GM13977 (cell line): ENCODE data around the gene USP14.

Experiments used
- DNase-seq: peaks from one replicate; pipeline ENCODE4 v3.0.0; 2012; ENCODE audit warnings: low spot score
- CTCF ChIP-seq: IDR thresholded peaks from 2 replicates; pipeline ENCODE4 v1.5.1; 2012; ENCODE audit warnings: mild to moderate bottlenecking, control low read depth; ENCODE audit not compliant: insufficient read depth; ENCODE audit errors: extremely low read depth, missing control alignments
- in situ Hi-C: fragments of 300-500 bp; cut with MboI; formaldehyde crosslinking; loops from one replicate; pipeline ENCODE4 v1.12.0; 2022; ENCODE audit warnings: low sequenced_read_pairs, low pct_unique_long_range_greater_than_20kb, mixed read lengths, inconsistent platforms; ENCODE audit not compliant: unreplicated experiment

Gene USP14

GRCh38 chr18:179499-179898, 21.1 kb downstream of the USP14 start:
- DNase-seq: no peak
- no peak for TF ChIP-seq CTCF
- in situ Hi-C loops: no loop called here

GRCh38 chr18:181711-182110, 23.4 kb downstream of the USP14 start:
- TF ChIP-seq CTCF: no peak
- in situ Hi-C loops: no loop called here
- DNase-seq: no peak

DNA sequence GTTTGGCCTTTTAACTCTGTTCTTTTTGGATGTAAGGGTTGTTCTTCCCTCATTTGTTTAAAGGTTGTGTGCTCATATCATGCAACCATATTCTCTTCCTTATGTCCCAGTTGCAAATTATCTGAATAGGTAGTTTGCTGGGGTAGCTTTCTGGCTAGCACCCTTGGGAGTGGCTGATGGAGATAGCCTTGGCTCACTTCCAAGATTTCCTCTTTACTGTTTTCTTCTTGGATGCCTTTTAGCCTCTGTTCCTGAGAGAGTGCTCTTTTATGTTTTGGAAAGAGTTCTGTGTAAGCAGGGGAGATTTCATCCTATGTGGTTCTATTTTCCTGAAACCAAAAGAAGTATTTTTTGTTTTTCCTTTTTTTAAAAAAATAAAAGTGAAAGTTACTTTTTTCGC, 25.4 kb downstream of the USP14 start:
- DNase-seq: no peak
- TF ChIP-seq CTCF: no peak
- in situ Hi-C loops: no loop called here

GRCh38 chr18:189254-189653, 30.9 kb downstream of the USP14 start:
- in situ Hi-C loops: no loop called here
- no peak for DNase-seq
- no peak for TF ChIP-seq CTCF

DNA sequence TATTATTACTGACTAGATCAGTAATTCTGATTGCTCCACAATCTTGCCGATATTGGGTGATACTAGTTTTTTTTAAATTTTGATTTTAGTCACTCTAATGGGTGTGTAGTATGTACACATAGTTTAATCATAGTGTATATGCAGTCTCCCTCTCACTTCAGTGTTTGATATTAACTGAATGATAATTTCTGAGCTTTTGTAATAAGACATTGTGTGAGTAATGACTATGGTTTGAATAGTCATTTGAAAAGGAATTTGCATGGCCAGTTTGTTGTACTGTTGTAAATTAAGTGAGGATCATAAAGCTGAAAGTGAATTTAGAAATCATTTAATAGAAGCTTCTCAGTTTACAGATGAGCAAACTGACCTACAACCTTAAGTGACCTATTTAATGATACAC, 33.4 kb downstream of the USP14 start:
- in situ Hi-C loops: no loop called here
- TF ChIP-seq CTCF: no peak
- no peak for DNase-seq

GRCh38 chr18:192801-193200, 34.4 kb downstream of the USP14 start:
- TF ChIP-seq CTCF: no peak
- no peak for DNase-seq
- in situ Hi-C loops: no loop called here

- TF ChIP-seq CTCF: no peak
- no peak for DNase-seq
- in situ Hi-C loops: no loop called here
These were observed 37.3 kb downstream of the USP14 start for GRCh38 chr18:195651-196050.
